GM12891 (cell line): Measurements from ENCODE around the gene C15orf39.
"Not testable (repeated sequence)": the region's sequence is repeated elsewhere in the genome, so short reads cannot be mapped to it uniquely, and the experiment has no call there.

Experiments
- DNase-seq: peaks from one replicate; pipeline ENCODE4 v3.0.0; 2011; ENCODE audit warnings: low spot score; ENCODE audit not compliant: insufficient read length
- FAIRE-seq: peaks from 2 replicates; lab custom pipeline; 2011; peaks lifted over from hg19 to GRCh38; lab: Jason Lieb, UNC
- PAX5 ChIP-seq: IDR thresholded peaks from 2 replicates; pipeline ENCODE4 v1.6.1; 2011; ENCODE audit warnings: low read length, moderate library complexity, mild to moderate bottlenecking; ENCODE audit not compliant: insufficient read depth, severe bottlenecking
- POLR2A ChIP-seq: IDR thresholded peaks from 2 replicates; pipeline ENCODE4 v1.6.1; 2011; ENCODE audit warnings: low read depth, low read length, control low read depth
- POLR2AphosphoS5 ChIP-seq: IDR thresholded peaks from 2 replicates; pipeline ENCODE4 v1.6.1; 2011; ENCODE audit warnings: low read depth, low read length, control low read depth
- POU2F2 ChIP-seq: IDR thresholded peaks from 2 replicates; pipeline ENCODE4 v1.6.1; 2011; ENCODE audit warnings: low read depth, mild to moderate bottlenecking, control low read depth, low read length, moderate library complexity
- SPI1 ChIP-seq: IDR thresholded peaks from 2 replicates; pipeline ENCODE4 v1.6.1; 2011; ENCODE audit warnings: low read depth, low read length, control low read depth
- TAF1 ChIP-seq: IDR thresholded peaks from 2 replicates; pipeline ENCODE4 v1.6.1; 2011; ENCODE audit warnings: low read depth, low read length, control low read depth

The C15orf39 gene

DNA sequence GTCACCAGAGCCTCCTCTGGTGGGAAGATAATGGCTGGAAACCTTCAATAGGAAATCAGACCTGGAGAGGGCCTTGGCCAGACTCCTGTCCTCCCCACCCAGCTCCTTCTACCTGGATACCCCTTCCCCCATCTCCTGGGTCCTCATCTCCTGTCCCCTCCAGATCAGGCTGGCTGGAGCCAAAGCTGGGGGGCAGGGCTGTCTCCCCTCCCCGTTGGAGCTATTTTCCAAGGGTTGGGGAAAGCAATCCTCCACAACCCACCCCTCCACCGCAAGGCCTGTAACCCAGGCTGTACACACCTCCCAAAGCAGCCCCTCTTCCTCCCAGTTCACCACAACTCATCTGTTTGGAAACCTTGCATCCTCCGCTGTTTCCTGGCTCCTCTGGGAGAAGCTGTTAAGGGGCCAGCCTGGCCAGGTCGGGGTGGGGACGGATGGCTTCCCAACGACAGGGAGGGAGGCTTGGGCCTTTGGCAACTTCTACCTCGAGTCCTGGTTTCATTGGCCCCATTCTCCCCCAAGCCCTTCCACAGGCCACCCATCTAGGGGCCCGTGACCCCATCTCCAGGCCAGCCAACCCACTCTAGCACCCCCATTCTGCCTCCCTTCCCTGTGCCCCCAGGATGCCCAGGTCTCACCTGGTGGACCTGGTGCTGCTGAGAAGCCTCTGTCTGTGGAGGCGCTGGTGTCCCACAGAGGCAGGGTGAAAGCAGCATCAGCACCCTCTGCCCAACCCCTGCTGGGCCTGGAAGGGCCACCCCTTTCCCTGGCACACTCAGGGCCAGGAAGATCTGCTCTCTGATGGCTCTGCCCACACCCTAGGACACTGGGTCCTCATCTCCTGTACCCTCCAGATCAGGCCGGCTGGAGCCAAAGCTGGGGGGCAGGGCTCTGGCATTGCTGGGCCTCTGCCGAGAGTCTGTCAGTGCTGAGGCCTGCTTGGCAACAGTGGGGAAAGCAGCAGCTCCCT, 34.4 kb downstream of the C15orf39 start:
- FAIRE-seq (no peak), DNase-seq (peak; percentile 5)
- TF ChIP-seq POLR2A (no peak), PAX5 (no peak), POLR2AphosphoS5 (no peak)

- FAIRE-seq (no peak), DNase-seq (peak; percentile 1)
- TF ChIP-seq POLR2A (no peak), PAX5 (no peak), SPI1 (no peak), TAF1 (no peak), POLR2AphosphoS5 (no peak), POU2F2 (no peak)
Observed at GRCh38 chr15:75237316-75237982, 35.8 kb downstream of the C15orf39 start.

GRCh38 chr15:75238150-75238549, 36.5 kb downstream of the C15orf39 start:
- DNase-seq: peak; percentile 3
- no peak for FAIRE-seq
- TF ChIP-seq TAF1 (no peak), POU2F2 (no peak)

DNA sequence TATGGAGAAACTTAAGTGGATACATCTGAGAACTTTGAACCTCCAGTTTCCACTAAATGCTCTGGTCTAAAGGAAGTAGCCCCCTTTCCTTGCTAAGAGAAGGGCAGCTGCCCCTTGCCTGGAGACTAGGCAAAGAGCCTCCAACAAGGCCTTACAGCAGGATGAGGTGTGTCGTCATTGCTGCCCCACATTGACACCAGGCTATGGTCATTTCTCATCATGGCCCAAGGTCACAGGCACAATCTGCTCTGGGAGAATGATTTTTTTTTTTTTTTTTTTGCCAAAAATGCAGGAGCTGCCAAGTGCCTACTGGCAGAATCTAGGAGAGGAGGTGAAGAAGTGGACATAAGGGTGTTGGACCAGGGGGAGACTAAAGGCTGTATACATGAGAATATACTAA, 44.1 kb downstream of the C15orf39 start:
- not testable (repeated sequence) for FAIRE-seq, DNase-seq

GRCh38 chr15:75248991-75249390, 47.3 kb downstream of the C15orf39 start:
- not testable (repeated sequence) for FAIRE-seq, DNase-seq

DNA sequence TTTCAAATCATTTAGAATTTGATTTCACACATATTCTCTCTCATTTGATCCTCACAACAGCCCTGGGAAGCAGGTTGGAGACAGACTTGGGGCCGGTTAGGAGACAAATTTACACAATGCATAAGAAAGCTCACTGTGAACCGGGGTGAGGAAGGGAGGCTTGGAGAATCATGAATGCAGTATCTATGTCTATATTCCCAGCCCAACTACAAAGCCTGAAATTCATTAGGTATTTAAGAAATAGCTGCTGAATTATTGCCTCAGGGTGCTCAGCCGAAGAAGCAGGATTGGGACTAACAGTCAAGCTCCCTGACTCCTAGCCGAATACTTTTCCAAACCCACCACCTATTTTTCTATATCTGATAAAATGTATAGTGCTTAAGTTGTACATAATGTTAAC, 48.0 kb downstream of the C15orf39 start:
- DNase-seq: no peak
- TF ChIP-seq SPI1: no peak

GRCh38 chr15:75251343-75251742, 49.7 kb downstream of the C15orf39 start:
- FAIRE-seq, DNase-seq: not testable (repeated sequence)

More for the DNA sequence above, 48.0 kb downstream of the C15orf39 start:
- FAIRE-seq: no peak

- not testable (repeated sequence) for FAIRE-seq, DNase-seq
Observed at GRCh38 chr15:75252285-75252684, 50.6 kb downstream of the C15orf39 start.

- DNase-seq, FAIRE-seq: not testable (repeated sequence)
Observed at GRCh38 chr15:75258034-75258433, 56.4 kb downstream of the C15orf39 start, which contains the start of gene GOLGA6C. Gene GOLGA6C (plus strand): TSS chr15:75258334. CDS start chr15:75258599, 265 bp downstream.

DNA sequence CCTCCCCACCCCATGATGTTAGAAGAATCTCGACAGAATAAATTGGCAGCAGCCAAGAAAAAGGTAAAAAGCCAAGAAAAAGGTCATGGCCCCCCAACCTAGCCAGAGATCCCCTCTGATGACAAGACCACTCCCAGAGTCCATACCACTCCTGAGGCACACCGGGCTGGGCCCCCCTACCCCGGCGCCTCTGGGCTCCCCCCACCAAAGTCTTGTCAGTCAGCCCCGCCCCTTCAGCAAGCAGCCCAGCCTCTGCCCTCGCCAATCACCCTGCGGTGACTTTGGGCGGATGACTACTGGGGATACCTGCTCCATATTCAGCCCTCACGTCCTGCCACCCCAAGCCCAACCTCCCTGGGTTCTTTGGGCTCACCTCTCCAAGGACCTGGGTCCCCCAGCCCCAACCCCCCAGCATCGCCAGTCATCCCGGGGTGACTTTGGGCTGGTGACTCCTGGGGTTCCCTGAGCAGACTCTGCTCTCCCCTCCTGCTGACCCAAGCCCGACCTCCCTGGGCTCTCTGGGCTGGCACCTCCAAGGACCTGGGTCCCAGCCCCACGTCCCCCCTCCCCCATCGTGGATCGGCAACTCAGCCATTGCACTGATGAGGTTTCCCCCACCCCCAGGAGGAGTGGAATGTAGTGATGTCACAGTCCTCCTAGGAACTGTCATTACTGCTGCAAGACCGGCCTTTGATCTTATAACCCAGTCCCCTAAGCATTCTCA, 57.1 kb downstream of the C15orf39 start:
- not testable (repeated sequence) for FAIRE-seq, DNase-seq

- not testable (repeated sequence) for FAIRE-seq, DNase-seq
Observed at GRCh38 chr15:75259873-75260272, 58.2 kb downstream of the C15orf39 start.
